Mammary epithelial cell (primary cell): ENCODE results near the gene TNXB.

Experiments used
- CTCF ChIP-seq, 2 donors: IDR thresholded peaks in 1 of 2; conservative IDR thresholded peaks in 1 of 2; 2 replicates each; pipeline ENCODE4 v1.5.1; 2011 to 2012; ENCODE audit warnings: inconsistent platforms in 2 of 2, low read length in 2 of 2, mild to moderate bottlenecking in 2 of 2, control low read depth in 1 of 2, low read depth in 1 of 2; ENCODE audit not compliant: insufficient read depth in 1 of 2; ENCODE audit errors: extremely low read depth in 1 of 2
- EZH2 ChIP-seq: IDR thresholded peaks from 2 replicates; pipeline ENCODE4 v1.6.1; 2012; ENCODE audit warnings: low read length, inconsistent platforms, borderline replicate concordance

DNA sequence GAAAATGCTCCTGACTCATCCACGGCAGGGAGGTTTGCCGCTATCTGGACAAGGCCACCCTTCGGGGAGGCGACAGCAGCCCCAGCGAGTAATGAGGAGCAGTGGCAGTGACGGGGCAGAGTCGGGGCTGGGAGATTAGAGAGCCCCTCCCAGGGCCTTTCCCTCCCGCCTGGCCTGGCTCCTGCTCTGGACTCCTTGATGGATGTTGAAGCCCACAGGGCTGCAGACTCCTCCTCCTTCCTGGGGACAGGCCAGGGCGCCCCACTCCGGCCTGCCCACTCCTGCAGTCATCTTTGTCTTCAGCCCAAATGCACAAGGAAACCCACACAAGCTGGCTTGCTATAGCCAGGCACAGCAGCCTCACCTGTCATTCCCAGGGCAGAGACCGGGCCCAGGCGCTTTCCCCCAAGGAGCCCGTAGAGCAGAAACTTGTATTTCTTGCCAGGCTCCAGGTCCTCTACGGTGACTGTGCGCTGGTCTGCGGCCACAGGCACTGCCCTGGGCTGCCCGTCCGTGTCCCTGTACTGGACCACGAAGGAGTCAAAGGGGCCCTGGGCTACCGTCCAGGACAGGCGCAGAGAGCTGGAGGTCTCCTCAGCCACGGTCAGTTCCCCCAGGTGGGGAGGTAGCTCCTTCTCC lies 63.2 kb downstream of the TNXB start:
- TF ChIP-seq CTCF (conservative IDR thresholded peaks at IDR 0.05 in 1 of 2, IDR thresholded peaks at IDR 0.05 in 1 of 2; ENCODE audit: extremely low read depth in 1 of 2, insufficient read depth in 1 of 2, low read depth in 1 of 2, low read length in 2 of 2) (no peak), EZH2 (no peak)
